Measurements from ENCODE around the gene CDH12.

Gene CDH12

DNA sequence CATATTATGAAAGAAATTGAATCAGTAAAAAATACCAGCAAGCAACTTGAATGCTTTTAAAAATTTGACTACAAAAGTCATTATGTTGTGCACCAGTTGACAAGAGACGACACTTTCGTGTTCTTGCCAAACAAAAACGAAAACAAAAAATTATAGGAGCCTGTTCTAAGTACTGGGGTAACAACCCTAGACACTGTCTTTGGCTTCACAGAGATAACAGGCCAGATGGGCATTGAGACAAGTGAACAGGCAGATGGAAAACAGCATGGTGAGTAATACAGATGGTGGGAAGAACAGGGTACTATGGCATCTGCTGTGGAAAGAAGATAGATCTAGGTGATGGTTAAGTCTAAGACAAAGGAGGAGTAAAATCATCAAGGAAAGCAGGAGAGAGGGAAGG, 99.0 kb downstream of the CDH12 start:
- Histone ChIP-seq H3K4me3 (ENCODE audit: insufficient read depth, low read length, poor library complexity, severe bottlenecking) (no peak overlapping the region), H3K4me2 (ENCODE audit: low read depth, low read length, poor library complexity, severe bottlenecking) (no peak overlapping the region), H3K27ac (ENCODE audit: low read depth, low read length) (no peak overlapping the region), H3K9me3 (ENCODE audit: insufficient read depth, low read length) (no peaks in the 10 kb centered on the region), H3F3A (ENCODE audit: insufficient read depth) (no peaks in the 10 kb centered on the region), H3K9ac (ENCODE audit: low read length) (no peak overlapping the region), H4K20me1 (ENCODE audit: low read depth, low read length) (no peaks in the 10 kb centered on the region), H3K79me2 (ENCODE audit: insufficient read depth, low read length) (no peaks in the 10 kb centered on the region), H3K9me2 (replicated peaks; ENCODE audit: insufficient read depth, low read length) (no peaks in the 10 kb centered on the region), H3K27me3 (ENCODE audit: low read length) (no peaks in the 10 kb centered on the region), H2AFZ (ENCODE audit: low read depth, low read length, severe bottlenecking) (peak overlapping the region; percentile 34), H3K36me3 (ENCODE audit: low read length) (no peaks in the 10 kb centered on the region)
- TF ChIP-seq EZH2phosphoT487 (conservative IDR thresholded peaks at IDR 0.05; ENCODE audit: low read length) (no peak), CTCF (IDR thresholded peaks at IDR 0.05; ENCODE audit: insufficient read depth, low read length, poor library complexity, severe bottlenecking) (no peak)

DNA sequence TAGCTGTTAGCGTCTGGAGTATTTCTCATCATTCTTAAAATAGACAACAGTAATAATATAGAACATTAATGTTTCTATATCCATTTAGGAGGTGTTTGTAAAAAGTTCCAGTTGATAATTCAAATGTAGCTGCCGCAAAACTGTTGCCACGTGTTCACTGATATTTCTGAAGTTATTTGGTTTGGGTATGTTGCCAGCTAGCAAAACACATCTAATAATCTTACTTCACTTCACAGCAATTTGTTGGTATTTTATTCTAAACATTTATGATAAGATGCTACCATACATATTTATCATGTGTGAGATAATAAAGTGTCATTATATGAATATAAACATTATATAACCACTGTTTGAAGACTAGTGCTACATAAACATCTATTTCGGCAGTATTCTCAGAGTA, 101.6 kb downstream of the CDH12 start:
- no peak overlapping the region for H3K4me3 ChIP-seq (ENCODE audit: insufficient read depth, low read length, poor library complexity, severe bottlenecking)
- no peak overlapping the region for H3K9ac ChIP-seq (ENCODE audit: low read length)
- TF ChIP-seq EZH2phosphoT487 (conservative IDR thresholded peaks at IDR 0.05; ENCODE audit: low read length): no peak
- no peak for TF ChIP-seq CTCF (IDR thresholded peaks at IDR 0.05; ENCODE audit: insufficient read depth, low read length, poor library complexity, severe bottlenecking)
- no peaks in the 10 kb centered on the region for H3K9me2 ChIP-seq (replicated peaks; ENCODE audit: insufficient read depth, low read length)
- H3K27me3 ChIP-seq (ENCODE audit: low read length): no peaks in the 10 kb centered on the region
- no peak overlapping the region for H3K4me2 ChIP-seq (ENCODE audit: low read depth, low read length, poor library complexity, severe bottlenecking)
- H4K20me1 ChIP-seq (ENCODE audit: low read depth, low read length): no peaks in the 10 kb centered on the region
- no peak overlapping the region for H2AFZ ChIP-seq (ENCODE audit: low read depth, low read length, severe bottlenecking)
- H3K36me3 ChIP-seq (ENCODE audit: low read length): no peaks in the 10 kb centered on the region
- H3K27ac ChIP-seq (ENCODE audit: low read depth, low read length): no peak overlapping the region
- H3K9me3 ChIP-seq (ENCODE audit: insufficient read depth, low read length): no peaks in the 10 kb centered on the region
- H3K79me2 ChIP-seq (ENCODE audit: insufficient read depth, low read length): no peaks in the 10 kb centered on the region
- H3F3A ChIP-seq (ENCODE audit: insufficient read depth): no peaks in the 10 kb centered on the region

DNA sequence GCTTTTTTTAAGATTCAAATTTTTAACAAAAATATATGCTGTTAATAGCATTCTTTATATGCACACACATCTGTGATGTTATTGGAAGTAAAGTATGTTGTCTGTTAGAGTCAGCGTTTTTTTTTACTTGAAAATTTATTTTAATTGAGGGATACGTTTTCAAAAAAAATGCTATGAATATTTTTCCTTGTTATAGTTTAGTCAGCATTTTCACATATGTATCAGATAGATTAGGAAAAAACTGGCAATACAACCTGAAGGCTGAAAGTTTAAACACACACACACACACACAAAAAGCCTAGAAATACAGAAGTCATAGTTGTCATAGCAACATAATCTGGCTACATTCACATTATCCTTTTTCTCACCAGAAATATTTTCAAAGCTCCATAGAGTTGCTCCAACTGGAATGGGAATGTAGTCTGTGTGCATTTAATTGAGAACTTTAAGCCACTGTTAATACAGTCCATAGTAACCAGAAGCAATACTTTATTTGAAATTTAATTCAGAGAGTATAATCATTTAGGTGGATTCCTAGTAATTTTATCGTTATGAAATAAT, 116.6 kb downstream of the CDH12 start:
- TF ChIP-seq EZH2phosphoT487 (conservative IDR thresholded peaks at IDR 0.05; ENCODE audit: low read length) (no peak), CTCF (IDR thresholded peaks at IDR 0.05; ENCODE audit: insufficient read depth, low read length, poor library complexity, severe bottlenecking) (no peak)
- H3F3A ChIP-seq (ENCODE audit: insufficient read depth): no peaks in the 10 kb centered on the region
- H3K36me3 ChIP-seq (ENCODE audit: low read length): no peaks in the 10 kb centered on the region
- no peak overlapping the region for H3K9ac ChIP-seq (ENCODE audit: low read length)
- no peaks in the 10 kb centered on the region for H3K27me3 ChIP-seq (ENCODE audit: low read length)
- H3K4me2 ChIP-seq (ENCODE audit: low read depth, low read length, poor library complexity, severe bottlenecking): no peak overlapping the region
- H2AFZ ChIP-seq (ENCODE audit: low read depth, low read length, severe bottlenecking): no peak overlapping the region
- no peaks in the 10 kb centered on the region for H3K9me3 ChIP-seq (ENCODE audit: insufficient read depth, low read length)
- no peak overlapping the region for H3K4me3 ChIP-seq (ENCODE audit: insufficient read depth, low read length, poor library complexity, severe bottlenecking)
- H3K27ac ChIP-seq (ENCODE audit: low read depth, low read length): no peak overlapping the region
- H3K79me2 ChIP-seq (ENCODE audit: insufficient read depth, low read length): no peaks in the 10 kb centered on the region
- no peaks in the 10 kb centered on the region for H3K9me2 ChIP-seq (replicated peaks; ENCODE audit: insufficient read depth, low read length)
- H4K20me1 ChIP-seq (ENCODE audit: low read depth, low read length): no peaks in the 10 kb centered on the region
